ENCODE measurements around the gene BCO1. TPM values are rescaled to one million over a fixed set of nuclear protein-coding genes. Genes with fewer than 3 reads are reported as not detected.

Gene BCO1
- total RNA-seq, 1 donor, result not detected

DNA sequence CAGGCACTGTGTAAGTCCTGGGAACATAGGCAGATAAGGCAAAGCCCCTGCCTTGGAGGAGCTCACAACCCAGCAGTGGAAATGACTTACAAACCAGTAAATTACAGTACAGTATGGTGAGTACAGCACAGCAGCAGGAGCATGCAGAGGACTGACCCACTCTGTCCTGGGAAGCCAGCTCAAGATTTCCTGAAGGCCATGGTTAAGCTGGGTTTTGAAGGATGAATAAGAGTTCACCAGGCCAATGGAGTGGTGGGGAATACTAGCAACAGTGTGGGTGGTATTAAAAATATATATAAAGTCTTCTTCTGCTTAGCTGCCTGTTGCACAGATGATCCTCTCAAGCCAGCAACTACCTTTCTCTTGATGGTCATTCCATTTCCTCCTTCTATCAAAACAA, 73.3 kb downstream of the BCO1 start:
- DNase-seq (ENCODE audit: low read depth), result no peak
- TF ChIP-seq, protein P1, sequence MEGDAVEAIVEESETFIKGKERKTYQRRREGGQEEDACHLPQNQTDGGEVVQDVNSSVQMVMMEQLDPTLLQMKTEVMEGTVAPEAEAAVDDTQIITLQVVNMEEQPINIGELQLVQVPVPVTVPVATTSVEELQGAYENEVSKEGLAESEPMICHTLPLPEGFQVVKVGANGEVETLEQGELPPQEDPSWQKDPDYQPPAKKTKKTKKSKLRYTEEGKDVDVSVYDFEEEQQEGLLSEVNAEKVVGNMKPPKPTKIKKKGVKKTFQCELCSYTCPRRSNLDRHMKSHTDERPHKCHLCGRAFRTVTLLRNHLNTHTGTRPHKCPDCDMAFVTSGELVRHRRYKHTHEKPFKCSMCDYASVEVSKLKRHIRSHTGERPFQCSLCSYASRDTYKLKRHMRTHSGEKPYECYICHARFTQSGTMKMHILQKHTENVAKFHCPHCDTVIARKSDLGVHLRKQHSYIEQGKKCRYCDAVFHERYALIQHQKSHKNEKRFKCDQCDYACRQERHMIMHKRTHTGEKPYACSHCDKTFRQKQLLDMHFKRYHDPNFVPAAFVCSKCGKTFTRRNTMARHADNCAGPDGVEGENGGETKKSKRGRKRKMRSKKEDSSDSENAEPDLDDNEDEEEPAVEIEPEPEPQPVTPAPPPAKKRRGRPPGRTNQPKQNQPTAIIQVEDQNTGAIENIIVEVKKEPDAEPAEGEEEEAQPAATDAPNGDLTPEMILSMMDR (IDR thresholded peaks at IDR 0.05; ENCODE audit: insufficient read depth, low read length), result no peak
- no peak overlapping the region for H3K4me3 ChIP-seq (ENCODE audit: low read depth, low read length)

DNA sequence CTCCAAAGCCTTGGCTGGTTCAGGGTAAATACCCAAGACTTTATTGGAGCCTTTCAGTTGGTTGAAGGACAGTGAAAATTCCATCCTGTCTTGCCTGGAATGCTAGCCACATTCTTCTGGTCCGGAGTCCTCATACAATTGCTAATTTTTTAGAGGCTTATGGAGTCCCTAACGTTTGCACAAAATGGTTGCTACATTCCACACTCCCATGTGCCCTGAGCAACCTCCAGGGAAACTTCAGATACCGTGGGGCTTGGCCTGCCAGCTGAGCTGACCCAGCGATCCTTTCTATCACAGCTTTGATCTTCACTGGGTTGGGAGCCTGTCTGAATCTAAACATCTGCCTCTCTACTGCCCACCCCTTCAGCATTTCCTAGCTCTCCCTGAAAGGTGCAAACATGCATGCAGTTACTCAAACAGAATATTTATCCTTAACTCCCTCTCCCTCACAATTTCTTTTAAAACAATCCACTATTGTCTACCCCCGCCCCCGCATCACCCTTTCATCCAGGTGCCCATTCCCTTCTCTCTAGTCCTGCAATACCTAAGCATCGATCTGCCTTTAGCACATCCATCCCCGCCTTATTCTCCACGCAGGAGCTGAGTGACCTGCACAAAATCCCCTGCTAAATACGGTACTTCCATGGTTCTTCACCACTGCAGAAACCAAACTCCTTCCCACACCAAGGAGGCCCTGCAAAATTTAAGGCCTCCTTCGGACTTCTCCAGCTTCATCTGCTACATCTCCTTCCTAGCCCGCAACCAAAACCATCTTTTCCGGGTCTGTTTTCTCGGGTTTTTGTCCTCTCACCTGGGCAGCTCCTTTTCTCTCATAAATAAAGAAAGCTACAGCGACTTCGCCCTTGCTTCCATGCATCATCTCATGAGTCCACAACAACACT, 75.5 kb downstream of the BCO1 start:
- peak; percentile 18 for DNase-seq (ENCODE audit: low read depth)
- TF ChIP-seq, protein P1 (IDR thresholded peaks at IDR 0.05; ENCODE audit: insufficient read depth, low read length), result no peak
- peak overlapping the region; percentile 82 for H3K4me3 ChIP-seq (ENCODE audit: low read depth, low read length)

DNA sequence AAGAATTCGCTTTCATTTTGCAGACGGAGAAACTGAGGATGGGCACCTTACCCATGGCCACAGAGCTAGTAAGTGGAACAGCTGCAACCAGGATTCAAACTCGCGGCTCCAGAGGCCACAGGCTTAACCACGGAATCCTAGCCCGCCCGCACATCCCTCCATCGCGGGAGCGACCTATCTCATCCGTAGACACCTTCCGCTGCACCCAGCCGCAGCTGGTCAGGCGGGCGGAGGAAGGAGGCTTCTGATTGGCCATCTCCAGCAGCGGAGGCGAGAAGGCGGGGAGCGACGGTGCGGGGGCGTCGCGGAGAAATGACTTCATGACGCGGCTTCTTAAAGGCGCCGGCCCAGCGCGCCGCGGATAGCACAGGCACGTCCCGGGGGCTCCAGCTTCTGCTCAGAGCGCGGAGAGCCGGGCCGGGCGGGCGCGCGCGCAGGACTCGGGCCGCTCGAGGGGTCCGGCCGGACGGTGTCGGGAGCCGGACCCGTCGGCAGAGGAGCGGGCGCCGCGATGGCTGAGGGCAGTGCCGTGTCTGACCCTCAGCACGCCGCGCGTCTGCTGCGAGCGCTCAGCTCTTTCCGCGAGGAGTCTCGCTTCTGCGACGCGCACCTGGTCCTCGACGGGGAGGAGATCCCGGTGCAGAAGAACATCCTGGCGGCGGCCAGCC, 76.2 kb downstream of the BCO1 start, which contains the start of gene GAN:
Gene GAN, plus strand, starts transcription at position 360 of the 668 bp plus-strand sequence. Its CDS starts 152 bp downstream, at position 512.
- DNase-seq (ENCODE audit: low read depth), result peak; percentile 94
- TF ChIP-seq, protein P1 (IDR thresholded peaks at IDR 0.05; ENCODE audit: insufficient read depth, low read length), result no peak
- H3K4me3 ChIP-seq (ENCODE audit: low read depth, low read length), result peak within 1 kb of the TSS; percentile 82

DNA sequence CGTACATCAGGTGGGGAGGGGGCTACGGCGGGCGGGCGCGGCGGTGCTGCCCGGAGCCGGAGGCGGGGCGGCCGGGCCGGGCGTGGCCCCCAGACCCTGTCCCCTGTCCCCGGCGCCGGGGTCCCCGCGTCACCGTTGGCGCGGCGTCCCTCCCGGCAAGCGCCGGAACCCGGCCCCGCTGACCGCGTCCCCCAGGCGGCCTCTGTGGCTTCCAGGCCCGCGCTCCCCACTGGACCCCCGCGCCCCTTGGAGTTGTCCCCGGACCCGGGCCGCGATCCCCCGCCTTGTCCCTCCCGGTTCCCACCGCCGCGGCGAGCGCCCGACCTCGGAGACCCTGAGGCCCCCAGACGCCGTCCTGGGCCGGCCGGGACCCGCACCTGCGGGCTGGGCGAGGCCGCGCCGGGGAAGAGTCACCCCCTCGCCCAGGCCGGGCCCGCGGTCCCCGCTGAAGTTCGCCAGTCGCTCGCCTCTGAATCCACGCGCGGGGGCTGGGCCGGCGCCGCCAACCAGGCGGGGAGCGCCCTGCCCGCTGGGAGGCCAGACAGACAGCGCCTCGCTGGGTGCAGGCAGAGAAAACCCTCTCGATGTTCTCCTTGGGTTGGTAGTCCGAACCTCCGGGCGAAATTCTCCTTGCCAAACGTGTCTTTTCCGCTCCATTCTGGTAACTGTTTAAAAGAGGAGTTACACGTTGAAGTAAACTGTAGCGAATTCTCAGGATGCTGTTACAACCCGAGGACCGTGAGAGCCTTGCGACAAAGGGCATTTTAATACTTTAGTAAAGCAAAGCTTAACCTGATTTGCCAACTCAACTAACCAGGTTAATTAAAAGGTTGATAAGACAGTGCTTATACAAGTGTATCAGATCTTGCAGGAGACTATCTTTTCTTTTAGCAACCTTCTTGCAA, 77.0 kb downstream of the BCO1 start:
- peak; percentile 46 for DNase-seq (ENCODE audit: low read depth)
- TF ChIP-seq, protein P1 (IDR thresholded peaks at IDR 0.05; ENCODE audit: insufficient read depth, low read length), result peak; percentile 23
- peak overlapping the region; percentile 82 for H3K4me3 ChIP-seq (ENCODE audit: low read depth, low read length)

DNA sequence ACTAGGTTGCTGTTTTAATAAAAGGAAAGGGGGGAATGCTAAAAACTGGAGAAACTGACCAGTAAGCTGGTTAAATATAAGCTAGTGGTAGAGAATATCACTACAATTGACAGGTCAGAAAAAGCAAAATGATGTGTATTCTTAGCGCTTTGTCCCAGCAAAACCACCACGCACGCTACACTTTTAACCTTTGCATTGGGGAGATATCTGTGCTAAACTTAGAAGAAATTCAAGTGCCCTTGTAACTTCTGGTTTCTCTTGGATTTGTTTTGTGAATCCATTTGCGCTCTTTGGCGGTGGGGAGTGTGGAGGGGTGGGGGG, 77.6 kb downstream of the BCO1 start:
- TF ChIP-seq, protein P1 (IDR thresholded peaks at IDR 0.05; ENCODE audit: insufficient read depth, low read length), result no peak
- no peak for DNase-seq (ENCODE audit: low read depth)
- peak overlapping the region; percentile 82 for H3K4me3 ChIP-seq (ENCODE audit: low read depth, low read length)

DNA sequence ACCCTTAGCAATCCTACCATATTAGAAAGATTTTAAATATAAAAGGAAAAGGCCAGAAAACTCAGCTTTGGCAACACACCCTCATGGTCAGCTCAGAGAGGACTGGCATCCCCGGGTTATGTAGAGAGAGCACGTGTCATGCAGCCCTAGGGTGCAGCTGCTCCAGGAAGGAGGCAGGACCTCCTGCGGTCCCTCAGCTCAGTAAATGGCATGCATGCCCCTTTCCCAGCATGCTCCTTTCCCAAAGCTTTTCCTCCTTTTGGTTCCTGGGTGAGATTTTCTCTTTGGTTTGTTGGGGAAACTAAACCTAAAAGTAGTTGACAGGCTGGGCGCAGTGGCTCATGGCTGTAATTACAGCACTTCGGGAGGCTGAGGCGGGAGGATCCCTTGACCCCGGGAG, 80.2 kb downstream of the BCO1 start:
- TF ChIP-seq, protein P1 (IDR thresholded peaks at IDR 0.05; ENCODE audit: insufficient read depth, low read length), result no peak
- no peak for DNase-seq (ENCODE audit: low read depth)
- no peak overlapping the region for H3K4me3 ChIP-seq (ENCODE audit: low read depth, low read length)
